ENCODE data around the gene FHIP1A. TPM values are rescaled to one million over a fixed set of nuclear protein-coding genes. Genes with fewer than 3 reads are reported as not detected.
"Not testable (repeated sequence)": the region's sequence is repeated elsewhere in the genome, so short reads cannot be mapped to it uniquely, and the experiment has no call there.

FHIP1A gene
- total and polyA plus RNA-seq, 7 experiments from 2014 or later = 0.05 to 2.7 (median 1.9) TPM; not detected in 2

GRCh38 chr4:151404802-151405201 is 4.2 kb upstream of the FHIP1A start:
- intact Hi-C loops (cut with micrococcal nuclease) = loop anchor here in 1 of 2 donors (5.0 kb wide), 1 partner anchor 982 kb away; no protein-coding TSS in a partner anchor
- H3K36me3 ChIP-seq (ENCODE audit: control insufficient read depth in 2 of 3, insufficient read depth in 3 of 3, low read length in 3 of 3); H3K9me3 Mint-ChIP-seq; H3K9me3 ChIP-seq (ENCODE audit: control insufficient read depth in 2 of 3, low read length in 3 of 3); H3K27me3 ChIP-seq (ENCODE audit: control insufficient read depth in 2 of 2, insufficient read depth in 2 of 2, low read length in 2 of 2); DNase-seq; ATAC-seq; H3K4me3 Mint-ChIP-seq; H3K27ac ChIP-seq (ENCODE audit: low read depth, low read length); H3K4me3 ChIP-seq (ENCODE audit: low read length); H3K4me1 ChIP-seq (ENCODE audit: control insufficient read depth in 2 of 2, insufficient read depth in 2 of 2, low read length in 2 of 2); H3K27ac Mint-ChIP-seq; H3K36me3 Mint-ChIP-seq; POLR2A ChIA-PET; CTCF ChIA-PET: not testable (repeated sequence)
- Mint-ChIP-seq H3K4me1 (peaks cover 12 to 21% (median 20%) of the 10 kb centered on the region in 7 donors), H3K27me3 (peaks cover 0 to 40% (median 5%) of the 10 kb centered on the region in 5 donors)

DNA sequence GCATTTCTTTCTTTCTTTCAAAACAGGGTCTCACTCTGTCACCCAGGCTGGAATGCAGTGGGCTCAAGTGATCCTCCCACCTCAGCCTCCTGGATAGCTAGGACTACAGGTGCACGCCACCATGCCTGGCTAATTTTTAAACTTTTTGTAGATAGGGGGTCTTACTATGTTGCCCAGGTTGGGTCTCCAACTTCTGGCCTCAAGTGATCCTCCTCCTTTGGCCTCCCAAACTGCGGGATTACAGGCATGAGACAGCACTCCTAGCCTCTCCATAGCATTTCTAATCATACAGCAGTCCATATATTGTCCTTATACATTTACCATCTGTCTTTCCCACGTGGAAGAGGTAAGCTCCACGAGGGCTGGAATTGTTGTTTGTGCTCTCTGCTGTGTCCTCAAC is 2.0 kb upstream of the FHIP1A start:
- DNase-seq (no peak), ATAC-seq (no peak)
- Histone ChIP-seq H3K36me3 (ENCODE audit: control insufficient read depth in 2 of 3, insufficient read depth in 3 of 3, low read length in 3 of 3) (no peaks in the 10 kb centered on the region), H3K4me3 (ENCODE audit: low read length) (no peak overlapping the region), H3K27me3 (ENCODE audit: control insufficient read depth in 2 of 2, insufficient read depth in 2 of 2, low read length in 2 of 2) (no peaks in the 10 kb centered on the region), H3K4me1 (ENCODE audit: control insufficient read depth in 2 of 2, insufficient read depth in 2 of 2, low read length in 2 of 2) (peaks cover 0 to 6% of the 10 kb centered on the region in 2 donors), H3K27ac (ENCODE audit: low read depth, low read length) (no peak overlapping the region), H3K9me3 (ENCODE audit: control insufficient read depth in 2 of 3, low read length in 3 of 3) (no peaks in the 10 kb centered on the region)
- H3K9me3 Mint-ChIP-seq = no peaks in the 10 kb centered on the region
- ChIA-PET POLR2A (no interaction called here), CTCF (no interaction called here)
- H3K4me3 Mint-ChIP-seq = peak overlapping the region in 7 of 10 donors; percentile 90 to 97 (median 94)
- H3K36me3 Mint-ChIP-seq = no peaks in the 10 kb centered on the region
- intact Hi-C loops (cut with micrococcal nuclease) = loop anchor here in 1 of 2 donors (5.0 kb wide), 1 partner anchor 980 kb away; no protein-coding TSS in a partner anchor
- H3K27me3 Mint-ChIP-seq = peaks cover 0 to 55% (median 5%) of the 10 kb centered on the region in 5 donors
- H3K4me1 Mint-ChIP-seq = peaks cover 15 to 26% (median 23%) of the 10 kb centered on the region in 7 donors
- peak overlapping the region in 3 of 9 donors; percentile 32 to 61 (median 52) for H3K27ac Mint-ChIP-seq

- Histone ChIP-seq H3K27ac (ENCODE audit: low read depth, low read length) (peak overlapping the region; percentile 53), H3K36me3 (ENCODE audit: control insufficient read depth in 2 of 3, insufficient read depth in 3 of 3, low read length in 3 of 3) (no peaks in the 10 kb centered on the region), H3K27me3 (ENCODE audit: control insufficient read depth in 2 of 2, insufficient read depth in 2 of 2, low read length in 2 of 2) (no peaks in the 10 kb centered on the region), H3K4me3 (ENCODE audit: low read length) (peak overlapping the region; percentile 63), H3K9me3 (ENCODE audit: control insufficient read depth in 2 of 3, low read length in 3 of 3) (no peaks in the 10 kb centered on the region), H3K4me1 (ENCODE audit: control insufficient read depth in 2 of 2, insufficient read depth in 2 of 2, low read length in 2 of 2) (peaks cover 0 to 6% of the 10 kb centered on the region in 2 donors)
- Mint-ChIP-seq H3K27ac (peak overlapping the region in 7 of 9 donors; percentile 32 to 92 (median 85)), H3K36me3 (no peaks in the 10 kb centered on the region), H3K27me3 (peaks cover 0 to 53% (median 5%) of the 10 kb centered on the region in 5 donors), H3K9me3 (no peaks in the 10 kb centered on the region), H3K4me3 (peak overlapping the region; percentile 86 to 97 (median 94)), H3K4me1 (peaks cover 15 to 26% (median 23%) of the 10 kb centered on the region in 7 donors)
- CTCF ChIA-PET = no interaction called here
- peak; percentile 19 for ATAC-seq
- intact Hi-C loops (cut with micrococcal nuclease) = loop anchor here (1.0 to 5.0 kb wide), 8 partner anchors 45 to 1372 kb away; partner anchors contain the start of genes GATB (in 2 of the 2), LRBA (in 2 of the 2), ARFIP1 (in 1 of the 2) and RPS3A (in 1 of the 2)
- POLR2A ChIA-PET = no interaction called here
- peak; percentile 6 to 26 (median 9) for DNase-seq
Observed at GRCh38 chr4:151407466-151408379, 1.3 kb upstream of the FHIP1A start.

- peak overlapping the region; percentile 53 for H3K27ac ChIP-seq (ENCODE audit: low read depth, low read length)
- ChIA-PET CTCF (no interaction called here), POLR2A (no interaction called here)
- no peaks in the 10 kb centered on the region for H3K9me3 Mint-ChIP-seq
- H3K27me3 Mint-ChIP-seq = peaks cover 0 to 56% (median 8%) of the 10 kb centered on the region in 5 donors
- peak overlapping the region; percentile 86 to 97 (median 94) for H3K4me3 Mint-ChIP-seq
- H3K4me1 ChIP-seq (ENCODE audit: control insufficient read depth in 2 of 2, insufficient read depth in 2 of 2, low read length in 2 of 2) = peaks cover 0 to 6% of the 10 kb centered on the region in 2 donors
- no peak for ATAC-seq
- no peaks in the 10 kb centered on the region for H3K9me3 ChIP-seq (ENCODE audit: control insufficient read depth in 2 of 3, low read length in 3 of 3)
- peak overlapping the region; percentile 63 for H3K4me3 ChIP-seq (ENCODE audit: low read length)
- DNase-seq = no peak
- intact Hi-C loops (cut with micrococcal nuclease) = loop anchor here (1.0 to 5.0 kb wide), 8 partner anchors 46 to 1371 kb away; partner anchors contain the start of genes GATB (in 2 of the 2), LRBA (in 2 of the 2), ARFIP1 (in 1 of the 2) and RPS3A (in 1 of the 2)
- no peaks in the 10 kb centered on the region for H3K36me3 Mint-ChIP-seq
- H3K36me3 ChIP-seq (ENCODE audit: control insufficient read depth in 2 of 3, insufficient read depth in 3 of 3, low read length in 3 of 3) = no peaks in the 10 kb centered on the region
- peaks cover 15 to 26% (median 23%) of the 10 kb centered on the region in 7 donors for H3K4me1 Mint-ChIP-seq
- peak overlapping the region in 6 of 9 donors; percentile 43 to 92 (median 86) for H3K27ac Mint-ChIP-seq
- no peaks in the 10 kb centered on the region for H3K27me3 ChIP-seq (ENCODE audit: control insufficient read depth in 2 of 2, insufficient read depth in 2 of 2, low read length in 2 of 2)
Observed at GRCh38 chr4:151408380-151408629, 671 bp upstream of the FHIP1A start.

DNA sequence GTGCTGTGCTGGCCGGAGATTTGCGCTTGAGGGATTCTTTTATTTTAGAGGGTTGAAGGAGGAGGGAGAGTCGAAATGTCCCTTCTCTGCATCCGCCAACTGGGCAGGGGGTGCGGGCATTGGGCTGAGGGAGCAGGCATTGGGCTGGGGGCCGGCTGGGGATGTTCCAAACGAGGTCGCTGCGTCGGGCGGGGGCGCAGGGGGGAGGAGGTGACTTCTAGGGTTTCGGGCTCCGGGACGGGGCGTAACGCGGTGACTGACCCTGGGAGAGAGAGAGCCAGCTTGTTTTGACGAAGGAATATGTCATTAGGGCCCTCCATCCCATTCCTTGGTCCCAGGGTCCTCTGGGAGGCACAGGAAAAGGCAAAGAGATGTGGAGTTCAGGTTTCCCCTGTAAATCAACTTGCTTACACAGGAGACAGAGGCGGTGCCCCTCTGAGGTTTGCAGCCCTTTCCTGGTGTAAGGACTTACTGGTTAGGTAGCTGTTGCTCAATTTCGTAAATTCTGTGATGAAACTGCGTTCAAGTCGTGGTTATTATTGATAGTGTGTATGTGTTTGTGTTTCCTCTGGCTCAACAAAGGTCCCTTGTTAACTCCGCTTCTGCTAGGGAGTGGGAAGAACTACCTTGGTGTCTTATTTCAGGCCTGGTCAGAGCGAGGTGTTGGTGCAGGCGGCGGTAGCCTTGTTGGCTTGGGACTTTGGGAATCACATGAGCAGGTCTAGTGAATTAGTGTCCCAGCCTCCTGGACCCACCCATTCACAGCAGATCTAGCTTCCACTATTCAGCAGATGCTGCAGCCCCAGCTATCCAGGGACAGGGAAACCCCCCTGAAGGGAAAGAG is 716 bp downstream of the FHIP1A start:
- Mint-ChIP-seq H3K36me3 (no peaks in the 10 kb centered on the region), H3K27ac (peak overlapping the region in 7 of 9 donors; percentile 21 to 87 (median 71)), H3K27me3 (peaks cover 0 to 60% (median 8%) of the 10 kb centered on the region in 5 donors), H3K4me3 (peak overlapping the region; percentile 78 to 97 (median 91)), H3K9me3 (no peaks in the 10 kb centered on the region), H3K4me1 (peaks cover 15 to 26% (median 23%) of the 10 kb centered on the region in 7 donors)
- POLR2A ChIA-PET = interaction anchor here (0.7 kb wide), 1 partner anchor 849 kb away, joined by 3 read pairs; no protein-coding TSS in a partner anchor
- no peak overlapping the region for H3K27ac ChIP-seq (ENCODE audit: low read depth, low read length)
- no peaks in the 10 kb centered on the region for H3K36me3 ChIP-seq (ENCODE audit: control insufficient read depth in 2 of 3, insufficient read depth in 3 of 3, low read length in 3 of 3)
- H3K4me1 ChIP-seq (ENCODE audit: control insufficient read depth in 2 of 2, insufficient read depth in 2 of 2, low read length in 2 of 2) = peaks cover 0 to 6% of the 10 kb centered on the region in 2 donors
- ATAC-seq = no peak
- H3K4me3 ChIP-seq (ENCODE audit: low read length) = peak overlapping the region; percentile 50
- peak in 6 of 9 donors; percentile 9 to 18 (median 11) for DNase-seq
- H3K27me3 ChIP-seq (ENCODE audit: control insufficient read depth in 2 of 2, insufficient read depth in 2 of 2, low read length in 2 of 2) = no peaks in the 10 kb centered on the region
- H3K9me3 ChIP-seq (ENCODE audit: control insufficient read depth in 2 of 3, low read length in 3 of 3) = no peaks in the 10 kb centered on the region
- intact Hi-C loops (cut with micrococcal nuclease) = loop anchor here in 1 of 2 donors (2.0 to 5.0 kb wide), 3 partner anchors 47 to 978 kb away; partner anchors contain the start of gene LRBA
- CTCF ChIA-PET = no interaction called here

DNA sequence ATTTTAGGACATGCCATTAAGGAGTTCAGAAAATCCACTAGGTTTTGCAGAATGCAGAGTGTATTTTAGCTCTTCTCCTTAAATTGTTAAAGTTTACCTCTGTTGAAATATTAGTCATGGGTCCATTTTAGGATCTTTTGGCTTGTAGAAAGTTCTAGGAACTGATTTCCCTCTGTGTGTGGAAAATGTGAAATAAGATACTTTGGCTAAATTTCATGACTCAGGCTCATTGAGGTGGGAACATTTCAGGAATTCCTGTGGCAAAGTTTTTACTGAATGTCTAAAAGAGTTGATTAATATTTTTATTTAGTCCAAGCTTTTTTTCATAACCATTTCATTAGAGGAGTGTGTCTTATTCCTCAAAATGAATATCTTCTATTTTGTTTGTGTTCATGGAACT is 7.0 kb downstream of the FHIP1A start:
- H3K36me3 ChIP-seq (ENCODE audit: control insufficient read depth in 2 of 3, insufficient read depth in 3 of 3, low read length in 3 of 3) = no peaks in the 10 kb centered on the region
- no peaks in the 10 kb centered on the region for H3K27me3 ChIP-seq (ENCODE audit: control insufficient read depth in 2 of 2, insufficient read depth in 2 of 2, low read length in 2 of 2)
- H3K4me1 Mint-ChIP-seq = no peaks in the 10 kb centered on the region
- no peak overlapping the region for H3K4me3 ChIP-seq (ENCODE audit: low read length)
- no peak overlapping the region for H3K27ac Mint-ChIP-seq
- ATAC-seq (no peak), DNase-seq (no peak)
- H3K4me1 ChIP-seq (ENCODE audit: control insufficient read depth in 2 of 2, insufficient read depth in 2 of 2, low read length in 2 of 2) = no peaks in the 10 kb centered on the region
- no peak overlapping the region for H3K27ac ChIP-seq (ENCODE audit: low read depth, low read length)
- intact Hi-C loops (cut with micrococcal nuclease) = no loop called here
- ChIA-PET CTCF (no interaction called here), POLR2A (no interaction called here)
- no peaks in the 10 kb centered on the region for H3K9me3 ChIP-seq (ENCODE audit: control insufficient read depth in 2 of 3, low read length in 3 of 3)
- H3K4me3 Mint-ChIP-seq = no peak overlapping the region
- peaks cover 0 to 5% (median 0%) of the 10 kb centered on the region in 11 donors for H3K9me3 Mint-ChIP-seq
- peaks cover 0 to 5% (median 0%) of the 10 kb centered on the region in 5 donors for H3K36me3 Mint-ChIP-seq
- H3K27me3 Mint-ChIP-seq = peaks cover 0 to 22% (median 7%) of the 10 kb centered on the region in 5 donors
